BLaER1 treated with 17β-estradiol and CSF1 and Interleukin-3, amounts not matched to agents 10 nM and 100 nM (cell line): ENCODE data around the gene TSBP1.
"Not testable (repeated sequence)": the region's sequence is repeated elsewhere in the genome, so short reads cannot be mapped to it uniquely, and the experiment has no call there.

Source experiments
- H3K27ac ChIP-seq, 11 experiments: shearing (Covaris generic); formaldehyde crosslinking; 2 replicates each; pipeline ENCODE4 v1.8.1; 2022
- H3K27me3 ChIP-seq, 11 experiments: shearing (Covaris generic); formaldehyde crosslinking; 2 replicates each; pipeline ENCODE4 v1.8.1; 2022
- H3K36me3 ChIP-seq, 11 experiments: shearing (Covaris generic); formaldehyde crosslinking; 2 replicates each; pipeline ENCODE4 v1.8.1; 2022
- H3K4me1 ChIP-seq, 10 experiments: shearing (Covaris generic); formaldehyde crosslinking; 2 replicates each; pipeline ENCODE4 v1.8.1; 2022
- H3K4me2 ChIP-seq, 11 experiments: shearing (Covaris generic); formaldehyde crosslinking; 2 replicates each; pipeline ENCODE4 v1.8.1; 2022
- H3K4me3 ChIP-seq, 10 experiments: shearing (Covaris generic); formaldehyde crosslinking; 2 replicates each; pipeline ENCODE4 v1.8.1; 2022
- H3K9ac ChIP-seq, 11 experiments: shearing (Covaris generic); formaldehyde crosslinking; 2 replicates each; pipeline ENCODE4 v1.8.1; 2022
- H3K9me3 ChIP-seq, 11 experiments: shearing (Covaris generic); formaldehyde crosslinking; replicated peaks in 1 of 11; 2 replicates each; pipeline ENCODE4 v1.8.1; 2022
- H4K20me1 ChIP-seq, 11 experiments: shearing (Covaris generic); formaldehyde crosslinking; 2 replicates each; pipeline ENCODE4 v1.8.1; 2022
- Cebpa-rat ChIP-seq, 11 experiments: shearing (Covaris generic); IDR thresholded peaks; 2 replicates each; pipeline ENCODE4 v1.8.1; 2022

Gene TSBP1

DNA sequence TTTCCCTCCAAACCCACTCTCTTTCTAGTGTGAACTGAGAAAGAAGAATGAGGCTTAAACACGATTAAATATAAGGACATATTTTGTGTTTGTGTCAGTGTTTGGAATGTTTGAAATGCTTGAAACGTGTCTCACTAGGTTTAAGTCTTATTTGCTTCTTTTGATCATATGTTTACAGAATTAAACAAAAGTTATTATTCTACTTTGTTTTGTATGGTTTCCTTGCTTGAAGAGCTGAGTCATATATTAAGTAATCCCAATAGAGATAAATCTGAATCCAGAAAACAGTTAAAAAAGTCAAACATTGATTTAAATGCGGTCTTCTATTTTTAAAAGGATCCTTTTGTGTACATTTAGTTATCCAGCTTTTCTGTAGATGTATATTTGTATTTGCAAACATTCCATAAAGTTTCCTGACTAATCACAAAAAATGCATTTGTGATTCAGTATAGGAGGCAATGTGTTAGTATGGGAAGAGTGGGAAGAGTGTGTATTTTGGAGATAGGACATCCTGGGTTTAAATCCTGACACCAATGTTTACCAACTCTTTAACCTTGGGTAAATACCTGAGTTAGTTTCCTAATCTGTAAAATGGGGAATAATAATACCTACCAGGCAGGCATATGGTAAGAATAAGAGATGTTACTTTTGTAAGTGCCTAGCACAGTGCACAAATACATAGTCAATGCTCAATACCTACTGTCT lies 72.9 kb downstream of the TSBP1 start:
- Histone ChIP-seq H3K9ac (no peak overlapping the region), H3K36me3 (no peaks in the 10 kb centered on the region), H3K4me2 (no peak overlapping the region), H3K9me3 (no peaks in the 10 kb centered on the region), H3K27ac (no peak overlapping the region), H3K4me3 (no peak overlapping the region), H4K20me1 (no peaks in the 10 kb centered on the region), H3K4me1 (peaks cover 0 to 2% (median 0%) of the 10 kb centered on the region in 10 experiments; a peak in 4 of 20 replicates), H3K27me3 (no peaks in the 10 kb centered on the region)
- TF ChIP-seq Cebpa-rat (IDR thresholded peaks at IDR 0.05) = no peak

DNA sequence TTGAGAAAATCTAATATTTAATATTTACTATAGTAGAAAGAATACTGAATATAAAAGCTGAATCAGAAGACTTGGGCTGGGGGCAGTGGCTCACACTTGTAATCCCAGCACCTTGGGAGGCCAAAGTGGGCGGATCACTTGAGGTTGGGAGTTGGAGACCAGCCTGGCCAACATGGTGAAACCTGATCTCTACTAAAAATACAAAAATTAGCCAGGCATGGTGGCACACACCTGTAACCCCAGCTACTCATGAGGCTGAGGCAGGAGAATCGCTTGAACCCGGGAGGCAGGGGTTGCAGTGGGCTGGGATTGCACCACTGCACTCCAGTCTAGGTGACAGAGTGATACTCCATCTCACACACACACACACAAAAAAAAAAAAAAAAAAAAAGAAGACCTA lies 76.7 kb downstream of the TSBP1 start:
- H3K4me2 ChIP-seq, H3K4me3 ChIP-seq, H3K9ac ChIP-seq, H4K20me1 ChIP-seq, H3K36me3 ChIP-seq, H3K27ac ChIP-seq, H3K27me3 ChIP-seq, H3K9me3 ChIP-seq: not testable (repeated sequence)
- H3K4me1 ChIP-seq = peaks cover 0 to 11% (median 7%) of the 10 kb centered on the region in 10 experiments; a peak in 10 of 20 replicates

DNA sequence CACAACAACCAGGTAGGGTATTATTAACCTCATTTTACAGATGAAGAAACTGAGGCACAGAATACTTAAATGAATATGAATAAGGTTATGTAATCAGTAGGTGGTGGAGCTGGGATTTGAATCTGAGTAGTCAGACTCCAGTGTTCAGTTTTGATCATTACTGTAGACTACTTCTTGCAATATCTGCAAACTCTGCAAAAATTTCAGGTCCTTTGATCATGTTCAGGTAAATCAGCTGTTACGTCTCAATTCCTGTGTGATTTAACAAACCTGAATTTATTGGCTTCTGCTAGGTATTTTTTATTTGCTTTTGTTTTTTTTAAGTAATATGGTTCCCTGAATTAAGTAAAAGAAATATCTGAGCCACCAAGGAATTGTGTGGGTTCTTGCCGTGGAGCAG lies 77.1 kb downstream of the TSBP1 start:
- no peaks in the 10 kb centered on the region for H3K36me3 ChIP-seq
- no peaks in the 10 kb centered on the region for H3K9me3 ChIP-seq
- no peaks in the 10 kb centered on the region for H4K20me1 ChIP-seq
- H3K27ac ChIP-seq = no peak overlapping the region
- no peak overlapping the region for H3K4me2 ChIP-seq
- no peak for TF ChIP-seq Cebpa-rat (IDR thresholded peaks at IDR 0.05)
- no peaks in the 10 kb centered on the region for H3K27me3 ChIP-seq
- no peak overlapping the region for H3K9ac ChIP-seq
- H3K4me1 ChIP-seq = peaks cover 0 to 11% (median 7%) of the 10 kb centered on the region in 10 experiments; a peak in 10 of 20 replicates
- no peak overlapping the region for H3K4me3 ChIP-seq

DNA sequence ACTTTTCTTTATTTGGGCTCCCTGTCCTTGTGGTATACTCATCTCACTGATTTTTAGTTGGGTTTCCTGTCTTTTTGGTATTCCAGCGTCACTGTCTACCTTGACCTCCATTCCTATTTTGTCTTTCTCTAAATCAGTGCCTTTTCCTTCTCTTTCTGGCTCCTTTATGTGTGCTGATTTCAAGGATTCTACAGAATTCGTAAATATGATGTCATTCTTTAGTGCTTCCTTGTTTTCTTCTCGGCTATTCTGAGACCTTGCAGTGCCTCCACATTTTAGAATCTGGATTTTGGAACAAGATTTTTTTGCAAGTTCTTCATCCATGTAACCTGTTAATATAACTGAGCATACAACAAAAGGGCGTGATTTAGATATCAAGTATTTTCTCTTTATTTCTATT lies 78.0 kb downstream of the TSBP1 start:
- no peak overlapping the region for H3K9ac ChIP-seq
- H3K36me3 ChIP-seq = no peaks in the 10 kb centered on the region
- no peak overlapping the region for H3K27ac ChIP-seq
- no peak overlapping the region for H3K4me3 ChIP-seq
- no peak for TF ChIP-seq Cebpa-rat (IDR thresholded peaks at IDR 0.05)
- no peaks in the 10 kb centered on the region for H4K20me1 ChIP-seq
- no peaks in the 10 kb centered on the region for H3K9me3 ChIP-seq
- peaks cover 0 to 11% (median 7%) of the 10 kb centered on the region in 10 experiments; a peak in 10 of 20 replicates for H3K4me1 ChIP-seq
- H3K27me3 ChIP-seq = no peaks in the 10 kb centered on the region
- H3K4me2 ChIP-seq = no peak overlapping the region

DNA sequence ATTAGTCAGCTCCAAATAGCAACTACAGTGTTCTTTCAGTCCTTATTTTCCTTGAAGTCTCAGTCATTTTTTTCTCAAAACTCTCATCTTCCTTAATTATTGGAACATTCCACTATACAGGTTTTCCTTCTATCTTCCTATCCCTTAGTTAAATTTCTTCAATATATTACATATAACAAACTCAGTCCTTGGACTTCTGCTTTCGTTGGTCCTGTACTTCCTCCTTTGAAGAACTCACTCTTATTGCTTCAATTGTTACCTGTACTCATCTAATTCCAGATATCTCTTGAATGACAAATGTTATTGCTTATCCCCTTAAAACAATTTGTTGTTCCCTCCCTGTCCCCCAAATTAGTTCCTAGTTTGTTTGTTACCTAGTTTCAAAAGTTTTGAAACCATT lies 80.2 kb downstream of the TSBP1 start:
- TF ChIP-seq Cebpa-rat (IDR thresholded peaks at IDR 0.05) = no peak
- no peaks in the 10 kb centered on the region for H3K27me3 ChIP-seq
- no peaks in the 10 kb centered on the region for H3K9me3 ChIP-seq
- no peak overlapping the region for H3K27ac ChIP-seq
- peak overlapping the region in 3 of 11 experiments; percentile 20 to 44 (median 24); a peak in 2 of 22 replicates for H3K4me2 ChIP-seq
- H3K4me1 ChIP-seq = peaks cover 0 to 11% (median 7%) of the 10 kb centered on the region in 10 experiments; a peak in 10 of 20 replicates
- H3K36me3 ChIP-seq = no peaks in the 10 kb centered on the region
- no peak overlapping the region for H3K4me3 ChIP-seq
- H3K9ac ChIP-seq = no peak overlapping the region
- no peaks in the 10 kb centered on the region for H4K20me1 ChIP-seq

DNA sequence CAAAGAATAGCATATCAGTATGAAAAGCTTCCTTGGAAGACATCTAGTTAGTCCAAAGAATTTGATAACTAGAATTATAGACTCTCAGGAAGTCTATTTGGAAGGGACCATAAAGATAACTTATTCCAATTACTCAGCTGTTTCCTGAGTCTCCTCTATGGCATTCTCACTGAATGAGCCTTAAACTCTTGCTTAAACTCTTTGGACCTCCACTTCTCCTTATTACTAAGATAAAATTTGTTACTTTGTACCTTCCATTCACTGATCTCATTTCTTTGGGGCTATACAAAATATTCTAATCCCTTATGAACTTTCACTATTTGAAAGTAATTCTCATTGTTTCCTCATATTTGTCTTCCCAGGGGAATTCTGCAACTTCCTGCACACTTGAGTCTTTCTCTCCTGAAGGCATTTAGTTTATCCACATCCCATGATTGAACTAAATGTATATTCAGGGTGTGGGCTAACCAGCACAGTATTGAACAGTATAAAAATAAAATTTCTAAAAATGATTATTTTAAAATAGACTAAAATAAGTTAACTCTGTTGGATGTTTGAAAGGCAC lies 80.7 kb downstream of the TSBP1 start:
- H3K36me3 ChIP-seq = no peaks in the 10 kb centered on the region
- no peak for TF ChIP-seq Cebpa-rat (IDR thresholded peaks at IDR 0.05)
- no peaks in the 10 kb centered on the region for H3K27me3 ChIP-seq
- H3K27ac ChIP-seq = no peak overlapping the region
- no peak overlapping the region for H3K4me3 ChIP-seq
- peaks cover 0 to 11% (median 7%) of the 10 kb centered on the region in 10 experiments; a peak in 10 of 20 replicates for H3K4me1 ChIP-seq
- H3K9ac ChIP-seq = no peak overlapping the region
- no peaks in the 10 kb centered on the region for H3K9me3 ChIP-seq
- H3K4me2 ChIP-seq = peak overlapping the region in 6 of 11 experiments; percentile 16 to 44 (median 24); a peak in 9 of 22 replicates
- no peaks in the 10 kb centered on the region for H4K20me1 ChIP-seq

DNA sequence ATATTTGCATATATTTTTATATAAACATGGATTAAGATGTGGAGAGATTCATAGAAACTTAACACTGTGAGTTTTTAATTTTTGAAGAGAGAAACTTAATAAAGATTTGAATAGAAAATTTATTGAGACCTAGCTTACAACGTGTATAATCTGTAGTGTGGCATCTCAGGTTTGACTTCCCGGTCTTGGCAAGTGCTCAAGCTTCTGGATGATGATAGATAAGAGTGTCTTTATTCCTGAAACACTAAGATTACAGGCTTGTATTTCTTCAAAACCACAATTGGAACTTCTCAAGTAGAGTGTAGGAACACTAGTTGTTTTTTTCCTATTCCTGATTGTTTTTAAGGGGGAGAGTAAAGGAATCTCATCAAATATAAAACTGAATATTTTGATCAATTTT lies 83.3 kb downstream of the TSBP1 start:
- no peaks in the 10 kb centered on the region for H3K27me3 ChIP-seq
- no peak for TF ChIP-seq Cebpa-rat (IDR thresholded peaks at IDR 0.05)
- peaks cover 0 to 11% (median 7%) of the 10 kb centered on the region in 10 experiments; a peak in 10 of 20 replicates for H3K4me1 ChIP-seq
- no peak overlapping the region for H3K9ac ChIP-seq
- no peaks in the 10 kb centered on the region for H3K36me3 ChIP-seq
- no peak overlapping the region for H3K27ac ChIP-seq
- H3K9me3 ChIP-seq = no peaks in the 10 kb centered on the region
- H3K4me2 ChIP-seq = no peak overlapping the region
- no peaks in the 10 kb centered on the region for H4K20me1 ChIP-seq
- no peak overlapping the region for H3K4me3 ChIP-seq

DNA sequence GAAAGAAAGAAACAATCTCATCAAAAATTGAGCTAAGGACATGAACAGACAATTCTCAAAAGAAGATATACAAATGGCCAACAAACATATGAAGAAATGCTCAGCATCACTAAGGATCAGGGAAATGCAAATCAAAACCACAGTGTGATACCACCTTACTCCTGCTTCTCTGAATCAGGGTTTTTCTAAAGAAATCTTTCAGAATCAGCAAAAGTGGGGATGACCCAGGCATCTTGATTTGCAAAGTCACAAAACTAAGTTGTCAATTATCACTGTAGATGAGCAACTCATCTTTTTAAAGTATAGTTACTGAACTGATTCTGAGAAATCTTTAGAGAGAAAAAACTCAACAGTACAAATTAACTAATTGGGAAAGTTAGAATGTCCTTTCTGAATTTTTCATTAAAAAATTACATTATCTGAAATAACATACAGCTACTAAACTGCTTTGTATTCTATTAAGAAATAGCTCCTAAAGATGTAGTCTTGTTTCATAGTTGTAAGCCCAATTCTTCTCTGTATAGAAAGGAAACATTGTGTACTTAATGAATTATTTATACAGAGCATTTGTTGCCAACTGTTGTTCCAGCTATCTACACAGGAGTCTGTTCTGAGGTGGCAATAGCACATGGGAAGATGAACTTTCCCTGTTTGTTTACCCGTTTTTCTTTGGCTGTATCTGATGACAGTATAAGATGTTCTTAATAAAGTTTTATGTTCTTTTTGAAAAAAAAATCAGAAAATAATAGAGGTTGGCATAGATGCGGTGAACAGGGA lies 97.7 kb downstream of the TSBP1 start:
- not testable (repeated sequence) for H3K9ac ChIP-seq, H3K4me3 ChIP-seq, H3K27me3 ChIP-seq, H4K20me1 ChIP-seq, H3K27ac ChIP-seq, H3K4me2 ChIP-seq, H3K36me3 ChIP-seq
- Histone ChIP-seq H3K4me1 (peaks cover 7 to 17% (median 17%) of the 10 kb centered on the region in 10 experiments; a peak in 19 of 20 replicates), H3K9me3 (peaks cover 0 to 14% (median 4%) of the 10 kb centered on the region in 11 experiments; a peak in 7 of 22 replicates)

DNA sequence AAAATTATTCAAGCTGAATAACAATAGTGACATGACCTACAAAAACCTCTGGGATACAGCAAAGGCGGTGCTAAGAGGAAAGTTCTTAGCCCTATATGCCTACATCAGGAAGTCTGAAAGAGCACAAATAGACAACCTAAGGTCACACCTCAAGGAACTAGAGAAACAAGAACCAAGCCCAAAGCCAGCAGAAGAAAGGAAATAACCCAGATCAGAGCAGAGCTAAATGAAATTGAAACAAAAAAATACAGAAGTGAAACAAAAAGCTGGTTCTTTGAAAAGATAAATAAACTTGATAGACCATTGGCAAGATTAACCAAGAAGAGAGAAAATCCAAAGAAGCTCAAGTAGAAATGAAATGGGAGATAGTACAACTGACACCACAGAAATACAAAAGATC lies 100.3 kb downstream of the TSBP1 start:
- peak overlapping the region; percentile 32 to 65 (median 52); a peak in 19 of 22 replicates for H3K4me2 ChIP-seq
- H3K36me3 ChIP-seq = no peaks in the 10 kb centered on the region

DNA sequence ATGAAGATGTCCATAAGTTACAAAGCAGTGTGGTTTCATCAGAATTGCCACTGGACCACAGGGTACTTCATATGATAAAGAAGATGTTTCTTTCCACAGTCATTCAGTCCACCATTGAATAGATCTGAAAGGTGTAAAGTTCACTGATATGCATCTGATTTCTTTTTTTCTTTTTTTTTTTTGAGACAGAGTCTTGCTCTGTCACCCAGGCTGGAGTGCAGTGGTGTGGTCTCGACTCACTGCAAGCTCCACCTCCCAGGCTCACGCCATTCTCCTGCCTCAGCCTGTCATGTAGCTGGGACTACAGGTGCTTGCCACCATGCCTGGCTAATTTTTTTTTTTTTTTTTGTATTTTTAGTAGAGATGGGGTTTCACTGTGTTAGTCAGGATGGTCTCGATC lies 103.2 kb downstream of the TSBP1 start:
- peaks cover 7 to 31% (median 17%) of the 10 kb centered on the region in 10 experiments for H3K4me1 ChIP-seq
- H3K9ac ChIP-seq, H3K9me3 ChIP-seq, H3K4me2 ChIP-seq, H3K4me3 ChIP-seq, H3K27ac ChIP-seq, H3K27me3 ChIP-seq, H4K20me1 ChIP-seq, H3K36me3 ChIP-seq: not testable (repeated sequence)

More for the DNA sequence above, 100.3 kb downstream of the TSBP1 start:
- no peak for TF ChIP-seq Cebpa-rat (IDR thresholded peaks at IDR 0.05)
- no peaks in the 10 kb centered on the region for H3K27me3 ChIP-seq
- peaks cover 7 to 31% (median 17%) of the 10 kb centered on the region in 10 experiments for H3K4me1 ChIP-seq
- H3K4me3 ChIP-seq = no peak overlapping the region
- peak overlapping the region in 5 of 11 experiments; percentile 2 to 57 (median 41); a peak in 5 of 22 replicates for H3K27ac ChIP-seq
- H4K20me1 ChIP-seq = no peaks in the 10 kb centered on the region
- no peak overlapping the region for H3K9ac ChIP-seq
- H3K9me3 ChIP-seq = peaks cover 0 to 9% (median 0%) of the 10 kb centered on the region in 11 experiments; a peak in 4 of 22 replicates
